ACC112 (cell line): Measurements from ENCODE around the gene LRRC39.
A peak's percentile ranks its signal among the peaks of the same experiment; 100 is the strongest.

Experiments
- H2AFZ ChIP-seq: fragments of 200-600 bp; sonication (generic); one replicate; pipeline ENCODE4 v1.6.0; 2017; ENCODE audit warnings: antibody characterized with exemption, low read length; ENCODE audit not compliant: unreplicated experiment
- H3K27ac ChIP-seq: fragments of 200-600 bp; sonication (generic); 2 replicates; pipeline ENCODE4 v1.5.1; 2014; ENCODE audit warnings: low read depth, mild to moderate bottlenecking, antibody characterized with exemption, low read length, moderate library complexity
- H3K27me3 ChIP-seq: fragments of 200-600 bp; sonication (generic); 2 replicates; pipeline ENCODE4 v1.6.1; 2014; ENCODE audit warnings: mild to moderate bottlenecking, antibody characterized with exemption, low read length, moderate library complexity, mixed read lengths; ENCODE audit not compliant: insufficient read depth
- H3K36me3 ChIP-seq: fragments of 200-600 bp; sonication (generic); 2 replicates; pipeline ENCODE4 v1.6.1; 2016; ENCODE audit warnings: mild to moderate bottlenecking, antibody characterized with exemption, low read length, moderate library complexity, mixed read lengths; ENCODE audit not compliant: insufficient read depth
- H3K4me1 ChIP-seq: fragments of 200-600 bp; sonication (generic); one replicate; pipeline ENCODE4 v1.6.1; 2016; ENCODE audit warnings: low read length, mixed read lengths; ENCODE audit not compliant: insufficient read depth, unreplicated experiment, control insufficient read depth
- H3K4me3 ChIP-seq: fragments of 200-600 bp; sonication (generic); 2 replicates; pipeline ENCODE4 v1.5.1; 2014; ENCODE audit warnings: mild to moderate bottlenecking, low read depth, low read length
- H3K79me2 ChIP-seq: fragments of 200-600 bp; sonication (generic); one replicate; pipeline ENCODE4 v1.6.0; 2016; ENCODE audit warnings: low read length; ENCODE audit not compliant: control insufficient read depth, unreplicated experiment, insufficient read depth

LRRC39 gene

GRCh38 chr1:100152271-100152670 lies 25.8 kb downstream of the LRRC39 start:
- Histone ChIP-seq H3K4me3 (no peak overlapping the region), H3K27me3 (no peaks in the 10 kb centered on the region), H3K4me1 (no peaks in the 10 kb centered on the region), H2AFZ (no peak overlapping the region), H3K36me3 (peaks cover 6% of the 10 kb centered on the region), H3K27ac (no peak overlapping the region), H3K79me2 (no peaks in the 10 kb centered on the region)

GRCh38 chr1:100151679-100152078 lies 26.4 kb downstream of the LRRC39 start:
- no peaks in the 10 kb centered on the region for H3K79me2 ChIP-seq
- peaks cover 6% of the 10 kb centered on the region for H3K36me3 ChIP-seq
- no peaks in the 10 kb centered on the region for H3K4me1 ChIP-seq
- no peak overlapping the region for H2AFZ ChIP-seq
- H3K27me3 ChIP-seq = no peaks in the 10 kb centered on the region
- no peak overlapping the region for H3K4me3 ChIP-seq
- H3K27ac ChIP-seq = no peak overlapping the region

- Histone ChIP-seq H3K27me3 (no peaks in the 10 kb centered on the region), H3K4me1 (no peaks in the 10 kb centered on the region), H3K79me2 (no peaks in the 10 kb centered on the region), H3K36me3 (peaks cover 16% of the 10 kb centered on the region), H2AFZ (no peak overlapping the region), H3K4me3 (no peak overlapping the region), H3K27ac (no peak overlapping the region)
Observed at GRCh38 chr1:100147875-100148274, 30.2 kb downstream of the LRRC39 start.

- H3K36me3 ChIP-seq = peaks cover 17% of the 10 kb centered on the region
- H3K4me3 ChIP-seq = no peak overlapping the region
- H3K79me2 ChIP-seq = no peaks in the 10 kb centered on the region
Observed at GRCh38 chr1:100146958-100147357, 31.1 kb downstream of the LRRC39 start.

GRCh38 chr1:100145116-100145515 lies 32.9 kb downstream of the LRRC39 start:
- Histone ChIP-seq H2AFZ (no peak overlapping the region), H3K4me1 (no peaks in the 10 kb centered on the region), H3K27ac (no peak overlapping the region), H3K79me2 (no peaks in the 10 kb centered on the region), H3K4me3 (no peak overlapping the region), H3K27me3 (no peaks in the 10 kb centered on the region), H3K36me3 (peaks cover 32% of the 10 kb centered on the region)

More at GRCh38 chr1:100146958-100147357, 31.1 kb downstream of the LRRC39 start:
- Histone ChIP-seq H3K27ac (no peak overlapping the region), H3K27me3 (no peaks in the 10 kb centered on the region), H2AFZ (no peak overlapping the region), H3K4me1 (no peaks in the 10 kb centered on the region)

- Histone ChIP-seq H3K36me3 (peaks cover 38% of the 10 kb centered on the region), H3K4me3 (no peak overlapping the region), H3K4me1 (no peaks in the 10 kb centered on the region), H3K79me2 (no peaks in the 10 kb centered on the region), H3K27me3 (no peaks in the 10 kb centered on the region), H3K27ac (no peak overlapping the region), H2AFZ (no peak overlapping the region)
Observed at GRCh38 chr1:100142343-100142742, 35.7 kb downstream of the LRRC39 start.

- Histone ChIP-seq H3K27me3 (no peaks in the 10 kb centered on the region), H3K27ac (no peak overlapping the region), H2AFZ (no peak overlapping the region), H3K4me1 (no peaks in the 10 kb centered on the region), H3K79me2 (no peaks in the 10 kb centered on the region), H3K4me3 (no peak overlapping the region), H3K36me3 (peaks cover 37% of the 10 kb centered on the region)
Observed at GRCh38 chr1:100141192-100141591, 36.9 kb downstream of the LRRC39 start.

- Histone ChIP-seq H3K27me3 (no peaks in the 10 kb centered on the region), H3K79me2 (peaks cover 29% of the 10 kb centered on the region), H3K27ac (no peak overlapping the region), H3K4me1 (peaks cover 9% of the 10 kb centered on the region), H3K4me3 (no peak overlapping the region), H3K36me3 (peaks cover 26% of the 10 kb centered on the region), H2AFZ (no peak overlapping the region)
Observed at GRCh38 chr1:100137602-100138001, 40.5 kb downstream of the LRRC39 start.

- Histone ChIP-seq H3K27me3 (no peaks in the 10 kb centered on the region), H2AFZ (no peak overlapping the region), H3K36me3 (peaks cover 6% of the 10 kb centered on the region; the same call in 1 of the 2 replicates), H3K4me1 (peaks cover 27% of the 10 kb centered on the region), H3K4me3 (peak overlapping the region; percentile 92), H3K27ac (no peak overlapping the region), H3K79me2 (peaks cover 56% of the 10 kb centered on the region)
Observed at GRCh38 chr1:100134872-100135271, 43.2 kb downstream of the LRRC39 start.

- H3K4me3 ChIP-seq = peak within 1 kb of the TSS; percentile 92
- no peaks in the 10 kb centered on the region for H3K27me3 ChIP-seq
- no peaks in the 10 kb centered on the region for H3K36me3 ChIP-seq
- H3K27ac ChIP-seq = peak within 1 kb of the TSS; percentile 50
- peak within 1 kb of the TSS; percentile 96 for H2AFZ ChIP-seq
- peaks cover 27% of the 10 kb centered on the region for H3K4me1 ChIP-seq
- peaks cover 74% of the 10 kb centered on the region for H3K79me2 ChIP-seq
Observed at GRCh38 chr1:100132566-100133477, 45.2 kb downstream of the LRRC39 start, which contains the start of the genes SASS6 and TRMT13. SASS6 (minus strand) TSS chr1:100132930; CDS start chr1:100132814, 116 bp downstream. TRMT13 (plus strand) TSS chr1:100133163; CDS start chr1:100133169, 6 bp downstream.

- Histone ChIP-seq H3K4me1 (peaks cover 27% of the 10 kb centered on the region), H3K27me3 (no peaks in the 10 kb centered on the region), H2AFZ (peak overlapping the region; percentile 96), H3K27ac (no peak overlapping the region), H3K36me3 (no peaks in the 10 kb centered on the region), H3K4me3 (peak overlapping the region; percentile 92), H3K79me2 (peaks cover 80% of the 10 kb centered on the region)
Observed at GRCh38 chr1:100131623-100132022, 46.4 kb downstream of the LRRC39 start.
